Non-pigmented ciliary epithelial cell (primary cell): ENCODE measurements around the gene ELL.

ENCODE experiments used
- DNase-seq: peaks from one replicate; pipeline ENCODE4 v3.0.0-alpha.2; 2010; ENCODE audit warnings: low read depth

Gene ELL

DNA sequence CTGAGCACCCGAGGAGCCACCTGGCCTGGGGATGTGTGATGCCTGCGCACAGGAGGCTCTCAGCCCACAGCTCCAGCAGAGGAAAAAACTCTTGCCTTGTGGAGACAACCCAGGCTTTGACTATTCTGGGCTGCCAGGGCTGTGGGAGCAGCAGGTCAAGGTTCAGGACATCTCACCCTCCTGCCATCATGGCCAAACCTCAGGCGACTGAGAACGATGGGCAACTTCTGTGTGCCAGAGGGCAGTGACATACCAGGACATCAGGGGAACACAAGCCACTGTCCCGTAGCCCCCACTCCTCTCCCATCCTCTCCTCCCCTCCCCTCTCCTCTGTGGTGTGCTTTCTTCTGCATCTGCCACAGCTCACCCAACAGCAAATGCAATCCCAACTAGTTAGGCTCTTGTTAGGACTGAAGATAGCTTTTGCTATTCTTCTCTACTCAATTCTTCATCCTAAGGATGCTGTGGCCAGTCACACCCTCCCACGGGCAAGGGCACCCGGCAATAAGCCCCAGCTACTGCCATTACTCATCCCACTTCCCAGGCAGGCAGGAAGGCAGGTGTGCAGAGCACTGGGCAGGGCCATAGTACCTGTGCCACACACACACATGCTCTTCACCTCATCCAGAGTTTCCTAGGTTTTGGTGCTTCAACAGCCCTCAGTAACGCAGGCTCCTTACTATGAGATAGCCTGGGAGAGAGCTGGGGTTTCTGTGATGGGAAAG is 16.8 kb downstream of the ELL start:
- no peak for DNase-seq

DNA sequence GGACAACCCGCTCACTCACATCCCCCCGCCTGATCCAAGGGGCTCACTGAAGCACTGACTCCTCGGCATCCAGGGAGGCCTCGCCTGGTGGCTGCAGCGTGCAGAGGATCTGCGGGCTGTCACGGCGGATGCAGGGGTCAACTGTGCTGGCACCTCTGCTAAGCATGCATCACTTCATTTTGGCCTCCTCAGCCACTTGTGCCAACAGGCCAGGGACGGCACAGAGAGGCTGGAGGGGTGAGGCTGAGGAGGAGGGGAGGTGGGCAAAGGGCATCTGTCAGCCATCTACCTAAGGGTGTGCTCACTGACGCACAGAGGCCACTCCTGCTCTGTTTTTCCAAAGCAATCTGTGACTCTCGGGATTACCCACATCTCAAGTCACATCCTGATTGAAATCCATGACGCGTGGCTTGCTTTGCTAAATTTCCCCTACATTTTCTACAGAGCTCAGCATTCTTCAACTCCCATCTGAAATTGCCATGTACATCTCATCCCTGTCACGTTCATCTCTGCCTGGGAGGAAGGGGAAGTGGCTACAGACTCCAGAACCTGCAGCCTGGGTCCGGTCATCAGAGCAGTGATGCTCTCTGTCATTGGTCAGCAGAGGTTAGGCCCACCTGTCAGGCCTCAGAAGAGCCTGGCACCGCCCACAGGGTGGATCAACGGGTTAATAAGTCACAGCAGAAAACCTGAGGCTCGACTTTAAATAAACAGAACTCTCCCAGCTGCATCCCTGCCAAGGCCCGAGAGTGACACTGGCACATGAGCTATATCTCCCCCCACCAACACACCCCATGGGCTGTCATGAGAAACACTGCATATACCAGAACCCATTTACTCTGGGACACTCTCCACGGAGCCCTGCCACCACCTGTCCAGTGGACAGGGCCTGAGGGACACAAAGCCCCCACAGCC is 17.6 kb downstream of the ELL start:
- DNase-seq: no peak

DNA sequence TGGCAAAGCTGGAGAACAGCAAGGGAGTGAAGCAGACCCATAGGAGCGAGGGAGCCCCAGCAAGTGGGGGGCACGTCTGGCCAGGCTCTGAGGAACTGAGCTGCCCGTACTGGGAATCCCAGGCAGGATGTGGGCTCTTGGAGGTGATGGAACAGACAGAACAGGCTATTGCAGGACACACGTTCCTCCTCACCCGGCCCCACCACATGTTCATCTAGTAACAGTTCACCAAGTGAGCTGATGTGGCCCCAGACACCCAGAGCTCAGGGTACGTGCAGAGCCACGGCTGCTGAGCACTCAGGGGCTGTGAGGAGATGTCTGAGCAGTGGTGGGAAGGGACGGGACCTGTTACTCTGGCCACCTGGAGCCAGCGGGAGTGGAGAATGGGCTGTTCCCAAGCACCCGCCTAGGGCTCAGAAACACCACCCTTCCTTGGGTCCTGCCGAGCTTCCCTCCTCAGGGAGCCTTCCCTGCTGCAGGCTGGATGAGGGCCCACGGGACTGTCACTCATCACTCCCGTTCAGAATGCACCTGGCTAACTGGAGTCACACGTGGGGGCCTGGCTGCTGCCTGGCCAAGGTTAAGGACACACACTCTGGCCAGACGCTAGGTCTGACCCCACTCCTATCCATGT is 18.4 kb downstream of the ELL start:
- no peak for DNase-seq

DNA sequence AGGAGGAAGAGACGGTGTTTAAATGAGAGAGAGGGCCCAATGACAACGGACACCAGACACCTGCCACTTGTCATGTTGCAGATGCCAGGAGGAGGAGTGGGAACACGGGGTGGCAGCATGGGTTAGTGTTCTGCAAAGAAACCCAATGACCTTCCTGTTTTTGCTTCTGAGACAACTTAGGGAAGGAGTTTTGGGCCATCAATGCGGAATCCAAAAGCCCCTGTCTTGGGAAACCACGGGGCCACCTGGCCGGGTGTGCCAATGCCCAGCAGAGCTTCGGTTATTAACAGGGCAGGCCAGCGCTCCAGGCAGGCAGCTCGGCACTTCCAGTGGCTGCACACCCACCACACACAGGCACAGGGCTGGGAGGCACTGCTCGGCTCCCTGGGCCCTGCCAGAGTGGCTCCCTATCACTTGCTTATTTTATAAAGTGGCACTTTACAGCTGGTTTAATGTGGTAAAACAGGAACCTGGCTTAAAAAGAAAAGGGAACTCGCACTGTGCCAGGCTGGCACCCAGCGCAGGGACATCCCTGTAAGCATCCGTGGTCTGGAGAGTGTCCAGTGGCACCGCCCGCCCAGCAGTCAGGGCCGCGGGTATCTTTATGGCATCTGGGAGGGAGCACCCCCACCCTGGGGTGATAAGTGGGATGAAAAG is 19.1 kb downstream of the ELL start:
- DNase-seq: no peak

DNA sequence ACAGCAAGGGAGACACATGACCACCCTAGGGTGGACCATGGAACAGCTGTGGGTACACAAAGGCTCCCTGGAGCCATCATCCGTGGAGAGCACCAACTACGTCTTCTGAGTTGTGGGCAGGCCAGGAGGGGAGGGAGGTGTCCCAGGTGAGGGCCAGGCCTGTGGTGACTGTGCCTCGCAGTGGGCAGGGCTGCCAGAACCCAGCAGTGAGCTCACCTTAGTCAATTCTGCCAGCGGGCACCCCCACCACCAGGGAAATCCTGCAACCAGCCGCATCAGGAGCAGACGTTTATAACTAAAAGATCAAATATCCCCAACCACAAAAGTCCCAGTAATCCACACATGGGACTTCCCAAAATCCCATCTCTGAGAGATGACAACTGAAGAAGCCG is 19.6 kb downstream of the ELL start:
- DNase-seq: no peak

DNA sequence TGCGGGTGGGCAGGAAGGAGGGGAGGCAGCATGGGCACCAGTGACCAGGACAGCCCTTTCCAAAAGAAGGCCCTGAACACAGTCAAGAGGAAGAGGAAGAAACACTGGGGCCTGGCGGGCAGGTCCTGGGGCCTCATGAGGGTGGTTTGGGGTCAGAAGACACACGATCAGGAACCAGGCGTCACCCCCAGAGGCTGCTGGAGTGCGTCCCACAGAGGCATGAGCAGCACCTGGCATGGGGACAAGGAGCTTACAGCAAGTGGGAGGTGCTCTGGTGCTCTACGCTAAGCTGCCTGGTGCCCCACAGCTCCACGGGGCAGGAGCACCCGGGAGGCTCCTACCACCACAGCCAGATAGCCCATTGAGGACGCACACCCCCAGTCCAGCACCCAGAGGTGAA is 20.0 kb downstream of the ELL start:
- no peak for DNase-seq

DNA sequence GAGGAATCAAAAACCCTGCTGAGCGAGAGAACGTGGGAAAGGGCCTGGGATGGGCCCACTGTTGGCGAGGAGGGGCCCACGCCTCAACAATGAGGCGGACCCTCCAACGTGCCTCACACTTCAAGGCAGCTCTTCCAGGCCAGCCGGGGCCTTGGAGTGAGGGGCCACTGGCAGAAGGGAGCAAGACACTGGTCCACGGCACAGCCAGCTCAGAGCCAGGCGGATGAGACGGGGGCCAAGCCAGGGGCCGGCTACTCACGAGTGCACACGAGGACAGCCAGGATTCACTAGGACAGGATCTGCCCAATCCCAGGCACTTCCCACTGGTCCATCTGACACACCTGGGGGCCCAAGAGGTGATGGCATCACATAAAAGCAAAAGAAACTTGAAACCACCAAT is 20.5 kb downstream of the ELL start:
- no peak for DNase-seq

DNA sequence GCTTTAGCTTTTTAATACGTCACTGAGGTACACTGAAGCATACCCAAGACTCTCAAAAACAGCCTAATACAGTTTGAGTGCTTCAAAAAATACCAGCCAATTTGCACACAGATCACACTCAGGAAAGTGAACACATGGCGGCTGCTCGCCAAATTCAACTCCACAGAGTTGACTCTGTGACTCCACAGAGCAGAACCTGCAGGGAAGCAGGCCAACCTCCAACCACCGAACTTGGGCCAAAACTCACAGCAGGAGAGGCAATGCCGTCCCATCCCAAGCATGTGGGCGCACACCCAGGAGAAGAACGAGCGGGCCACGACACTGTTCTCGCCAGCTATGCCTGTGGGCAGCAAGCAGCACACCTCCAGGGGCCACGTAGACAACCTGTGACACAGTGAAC is 21.1 kb downstream of the ELL start:
- no peak for DNase-seq

DNA sequence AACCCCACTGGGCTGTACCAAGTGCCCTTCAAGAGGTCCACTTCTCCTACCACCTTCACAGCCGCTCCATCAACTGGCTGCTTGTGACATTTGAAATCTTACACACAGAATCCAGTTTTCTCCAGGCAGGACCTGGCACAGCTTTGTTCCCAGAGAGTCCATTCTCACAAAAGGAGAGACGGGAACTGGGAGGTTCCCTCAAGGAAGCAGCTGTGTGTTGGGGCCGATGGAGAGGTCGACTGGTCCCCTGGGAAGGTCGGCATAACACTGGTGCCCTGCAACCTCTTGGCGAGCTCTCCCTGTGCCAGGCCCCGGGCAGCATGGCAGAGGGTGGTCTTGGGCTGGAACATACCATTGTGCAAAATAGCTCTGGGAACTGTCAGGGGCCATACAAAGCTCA is 21.5 kb downstream of the ELL start:
- no peak for DNase-seq

DNA sequence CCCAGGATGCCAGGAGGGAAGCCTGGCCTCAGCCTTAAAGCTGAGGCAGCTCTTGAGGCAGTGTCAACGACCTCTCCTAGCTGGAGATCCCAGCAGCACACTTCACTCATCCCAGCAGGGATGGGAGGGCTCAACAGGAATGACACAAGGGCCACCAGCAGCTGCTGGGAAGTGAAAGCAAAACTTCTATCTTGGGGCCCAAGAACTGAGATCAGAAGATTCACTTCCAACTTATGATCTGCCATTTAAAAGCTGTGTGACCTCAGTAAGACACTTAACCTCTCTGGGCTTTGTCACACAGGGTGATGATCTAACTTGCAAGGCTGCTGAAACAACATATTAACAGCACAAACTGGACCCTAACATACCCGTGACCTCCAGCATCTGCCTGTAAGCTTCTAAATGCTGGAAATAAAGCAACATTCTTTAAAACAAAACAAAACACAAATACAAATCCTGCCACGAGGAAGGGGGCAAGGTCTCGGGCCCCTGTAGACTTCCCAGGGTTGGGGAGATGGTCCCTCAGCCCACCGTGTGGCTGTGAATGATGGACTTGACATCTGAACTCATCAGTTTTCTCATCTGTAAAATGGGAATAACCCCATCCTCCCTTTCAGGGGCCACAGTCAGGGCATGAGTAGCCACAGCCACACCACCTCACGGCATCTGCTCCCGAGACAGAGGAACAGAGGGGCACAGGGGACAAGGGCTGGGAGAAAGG is 22.7 kb downstream of the ELL start:
- no peak for DNase-seq

DNA sequence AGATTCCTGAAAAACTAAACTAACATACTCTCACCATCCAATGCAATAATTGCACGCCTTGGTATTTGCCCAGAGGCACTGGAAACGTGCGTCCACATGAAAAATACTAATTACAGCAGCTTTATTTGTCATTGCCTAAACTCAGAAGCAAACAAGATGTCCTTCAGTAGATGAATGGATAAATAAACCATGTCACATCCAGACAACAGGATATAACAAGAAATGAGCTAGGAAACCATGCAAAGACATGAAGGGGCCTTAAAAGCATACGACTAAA is 25.0 kb downstream of the ELL start:
- no peak for DNase-seq

DNA sequence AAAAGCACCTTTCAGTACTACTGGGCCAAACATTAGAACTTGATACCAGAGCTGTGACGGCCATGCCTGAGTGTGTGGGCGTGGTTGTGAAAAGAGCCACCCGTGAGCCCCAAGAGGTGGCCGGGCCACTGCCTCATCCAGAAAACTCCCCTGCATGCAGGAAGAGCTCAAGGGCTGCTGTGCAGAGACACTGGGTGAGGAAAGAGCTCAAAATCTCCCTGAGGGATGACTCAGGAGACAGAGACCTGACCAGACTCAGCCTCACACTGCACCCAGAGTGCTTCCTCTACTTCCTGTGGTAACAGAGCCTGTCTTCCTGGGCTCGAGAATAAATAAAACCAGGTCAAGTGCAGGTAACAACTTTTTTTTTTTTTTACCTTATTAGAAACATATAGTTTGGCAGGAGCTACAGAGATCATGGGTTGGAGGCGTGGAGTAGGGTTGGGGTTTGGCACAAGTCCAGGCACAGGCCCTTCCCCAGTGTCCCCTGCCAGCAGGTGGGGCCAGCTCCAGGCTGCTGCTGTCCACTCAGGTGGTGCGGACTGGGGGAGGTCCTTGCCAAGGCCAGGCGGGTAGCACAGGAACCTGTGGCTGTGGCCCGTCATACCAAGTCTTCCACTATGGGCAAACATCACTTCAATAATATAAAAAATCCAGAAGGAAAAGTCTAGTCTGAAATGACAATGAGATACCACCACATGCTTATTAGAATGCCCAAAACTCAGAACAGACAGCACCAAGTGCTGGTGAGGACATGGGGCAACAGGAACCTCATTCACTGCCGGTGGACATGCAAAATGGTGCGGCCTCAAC is 25.5 kb downstream of the ELL start:
- no peak for DNase-seq

DNA sequence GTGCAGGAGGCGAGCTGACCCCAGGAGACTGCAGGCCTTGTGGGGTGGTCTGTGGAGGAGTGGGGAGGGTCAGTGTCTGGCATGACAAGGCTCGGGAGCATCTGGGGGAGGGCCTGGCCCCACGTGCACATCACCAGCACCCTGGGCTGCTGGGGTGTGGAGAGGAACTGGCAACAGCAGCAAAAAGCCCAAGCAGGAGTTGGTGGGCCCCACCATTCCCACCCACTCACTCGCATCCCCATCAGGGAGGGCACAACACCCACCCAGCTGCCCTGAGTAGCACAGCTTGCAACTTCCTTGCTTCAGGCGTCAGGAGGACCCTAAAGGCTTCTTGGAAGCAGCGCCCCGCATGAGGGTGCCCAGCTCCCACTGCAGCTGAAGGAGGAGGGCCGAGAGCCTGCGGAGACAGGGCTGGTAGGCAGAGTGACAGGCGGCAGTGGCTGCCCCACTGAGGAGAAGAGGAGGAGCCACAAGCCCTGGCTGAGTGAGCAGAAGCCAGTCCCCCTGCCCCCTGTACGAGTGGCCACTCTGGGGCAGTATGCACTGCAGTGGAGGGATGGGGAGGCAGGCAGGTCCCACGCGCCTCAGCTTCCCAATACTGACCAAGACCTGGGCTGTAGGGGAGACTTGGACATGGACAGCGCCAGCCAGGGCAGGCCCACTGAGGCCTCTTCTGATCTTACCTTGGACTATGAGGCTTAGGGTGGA is 26.5 kb downstream of the ELL start:
- no peak for DNase-seq

DNA sequence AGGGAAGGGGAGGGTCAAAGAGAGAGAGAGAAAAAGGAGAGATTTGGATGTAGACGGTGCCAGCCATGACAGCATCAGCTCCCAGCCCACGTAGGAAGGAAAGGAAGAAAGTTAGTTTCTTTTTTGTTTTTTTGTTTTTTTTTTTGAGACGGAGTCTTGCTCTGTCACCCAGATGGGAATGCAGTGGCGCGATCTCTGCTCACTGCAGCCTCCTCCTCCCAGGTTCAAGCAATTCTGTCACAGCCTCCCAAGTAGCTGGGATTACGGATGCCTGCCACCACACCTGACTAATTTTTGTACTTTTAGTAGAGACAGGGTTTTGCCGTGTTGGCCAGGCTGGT is 27.6 kb downstream of the ELL start:
- no peak for DNase-seq

DNA sequence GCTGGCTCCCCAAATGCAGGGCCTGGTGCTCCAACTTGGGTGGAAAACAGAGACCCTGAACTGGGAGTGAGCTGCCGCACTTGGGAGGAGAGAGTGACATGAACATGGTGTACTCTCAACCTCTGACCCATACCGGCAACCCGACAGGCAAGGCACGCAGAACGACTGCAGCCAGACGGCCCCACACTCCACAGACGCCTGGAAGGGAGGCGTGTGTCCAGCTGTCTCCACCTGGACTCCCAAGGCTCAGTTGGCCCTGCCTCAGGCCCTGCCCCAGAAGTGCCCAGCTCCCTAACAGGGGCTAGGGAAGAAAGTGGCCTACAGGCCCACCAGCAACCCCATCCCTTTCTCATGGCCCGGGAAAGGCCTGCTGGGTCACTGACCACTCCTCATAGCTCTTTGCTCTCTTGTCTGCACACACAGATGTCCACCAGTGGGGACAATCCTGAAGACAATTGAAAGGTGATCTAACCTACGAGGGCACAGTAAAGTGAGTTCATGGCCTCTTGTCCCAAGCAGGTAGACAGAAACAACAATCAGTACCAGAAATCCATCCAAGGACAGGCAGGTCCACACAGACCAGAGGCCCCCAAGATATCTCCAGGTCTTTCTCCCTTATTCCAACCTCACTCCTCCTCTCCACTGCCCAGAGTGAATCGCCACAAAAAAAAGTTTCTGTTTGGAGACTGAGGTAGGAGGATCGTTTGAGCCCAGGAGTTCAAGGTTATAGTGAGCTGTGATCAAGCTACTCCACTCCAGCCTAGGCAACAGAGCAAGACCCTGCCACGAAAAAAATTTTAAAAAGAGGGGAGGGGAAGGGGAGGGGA is 28.2 kb downstream of the ELL start:
- DNase-seq: no peak

DNA sequence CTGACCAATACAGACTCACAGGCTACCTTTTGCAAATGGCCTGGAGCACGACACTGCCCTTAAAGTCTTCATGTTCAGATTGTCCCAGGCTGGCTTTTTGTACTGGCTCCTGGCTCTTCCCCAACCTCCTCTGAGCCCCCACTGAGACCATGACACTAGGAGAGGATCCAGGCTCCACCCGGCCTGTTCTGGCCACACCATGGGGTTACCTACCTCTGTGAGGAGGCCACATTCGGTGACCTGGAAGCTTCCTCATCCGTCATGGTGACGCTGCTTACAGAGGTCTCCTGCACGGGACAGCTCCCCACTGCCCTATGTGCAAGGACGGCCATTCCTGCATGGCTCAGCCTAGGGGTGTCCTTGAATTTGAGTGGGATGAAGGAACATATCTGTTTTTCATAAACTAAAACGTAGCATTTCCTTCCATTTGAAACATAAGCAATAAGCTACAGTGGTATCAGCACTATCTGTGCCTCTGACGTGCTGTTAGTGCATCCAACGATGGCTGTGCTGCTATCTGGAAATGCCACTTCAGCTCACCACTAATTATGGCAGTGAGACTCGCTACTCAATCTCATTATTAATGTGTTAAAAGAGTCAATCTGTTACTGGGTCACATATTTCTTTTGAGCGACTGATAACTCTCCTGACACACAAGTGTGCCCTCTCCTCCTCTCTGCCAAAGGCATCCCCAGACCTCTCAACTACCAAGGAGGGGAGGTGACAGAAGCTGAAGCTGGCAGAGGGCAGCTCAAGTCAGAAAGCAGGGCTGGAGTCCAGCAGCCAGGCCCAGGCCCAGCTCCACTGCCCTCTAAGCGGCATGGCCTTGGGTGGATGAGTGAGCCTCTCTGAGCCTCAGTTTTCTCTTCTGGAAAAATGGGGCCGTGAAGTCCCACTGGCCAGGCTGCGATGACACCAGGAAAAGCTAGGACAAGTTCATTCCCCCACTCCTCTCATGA is 29.6 kb downstream of the ELL start:
- no peak for DNase-seq

DNA sequence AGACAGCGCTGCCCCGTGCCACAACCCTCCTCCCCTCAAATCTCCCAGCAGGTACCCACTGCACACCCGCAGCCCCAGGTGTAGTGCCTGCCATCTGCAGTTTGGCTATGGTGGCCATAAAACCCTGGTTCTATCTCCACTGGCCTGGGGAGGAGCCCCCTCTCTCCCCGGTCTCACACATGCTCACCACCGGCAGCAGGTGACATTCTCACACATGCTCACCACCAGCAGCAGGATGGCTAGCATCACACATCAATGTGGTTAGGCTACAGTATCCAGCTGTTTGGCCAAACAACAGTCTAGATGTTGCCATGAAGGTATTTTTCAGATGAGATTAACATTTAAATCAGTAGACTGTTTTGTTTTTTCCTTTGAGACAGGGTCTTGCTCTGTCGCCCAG is 31.1 kb downstream of the ELL start:
- no peak for DNase-seq

DNA sequence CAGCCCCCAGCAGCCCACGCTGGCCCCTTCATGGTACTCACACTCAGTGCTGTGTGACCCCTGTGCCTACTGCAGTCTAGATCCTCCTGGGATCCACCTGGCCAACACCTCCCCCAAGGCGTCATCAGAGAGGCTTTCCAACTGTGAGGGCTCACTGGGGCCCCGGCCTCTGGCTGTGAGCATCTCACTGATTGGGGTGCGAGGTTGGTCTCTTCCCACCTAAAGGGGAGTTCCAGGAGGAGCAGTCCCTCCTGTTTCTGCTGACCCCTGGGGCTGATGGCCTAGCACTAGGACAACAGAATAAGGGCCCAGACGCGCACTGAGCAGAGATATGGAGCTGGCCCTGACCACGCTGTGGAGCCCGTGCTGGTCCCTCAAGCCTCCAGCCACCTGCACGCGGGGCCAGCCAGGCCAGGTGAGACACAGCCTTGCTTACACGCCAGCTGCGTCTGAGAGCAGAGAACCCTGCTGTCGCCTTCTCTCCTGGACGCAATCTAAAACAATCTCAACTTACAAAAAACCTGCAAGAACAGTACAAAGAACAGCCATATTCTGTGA is 32.2 kb downstream of the ELL start:
- DNase-seq: no peak
